ENCODE data around the gene GATM.

DNA sequence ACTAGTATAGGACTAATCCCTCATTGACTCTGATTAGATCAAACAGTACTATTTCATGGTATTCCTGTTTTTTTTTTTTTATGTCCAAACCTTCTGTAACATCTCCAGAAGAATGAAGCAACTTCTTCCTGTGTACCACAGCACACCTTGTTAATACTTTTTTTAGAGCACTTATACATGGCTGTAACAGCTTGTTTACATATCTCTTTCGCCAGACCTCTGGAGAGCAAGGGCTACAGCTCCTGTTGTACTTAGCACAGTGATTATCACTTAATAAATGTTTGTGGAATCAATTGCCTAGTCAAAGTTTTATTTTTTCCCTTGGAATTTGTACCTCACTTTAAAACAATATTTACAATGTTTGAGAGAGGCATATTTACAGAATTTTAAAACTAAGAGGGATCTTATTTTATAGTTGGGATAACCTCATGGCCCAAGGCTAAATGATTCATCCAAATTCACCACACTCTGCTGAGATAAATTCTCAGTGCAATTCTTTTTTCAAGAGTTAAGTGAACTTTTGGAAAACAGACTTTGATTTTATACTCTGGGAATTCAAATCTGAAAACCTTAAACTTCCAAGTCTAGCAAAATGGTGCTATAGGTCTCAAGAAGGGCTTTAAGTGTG, 9.2 kb upstream of the GATM start:
- TF ChIP-seq, protein P1, sequence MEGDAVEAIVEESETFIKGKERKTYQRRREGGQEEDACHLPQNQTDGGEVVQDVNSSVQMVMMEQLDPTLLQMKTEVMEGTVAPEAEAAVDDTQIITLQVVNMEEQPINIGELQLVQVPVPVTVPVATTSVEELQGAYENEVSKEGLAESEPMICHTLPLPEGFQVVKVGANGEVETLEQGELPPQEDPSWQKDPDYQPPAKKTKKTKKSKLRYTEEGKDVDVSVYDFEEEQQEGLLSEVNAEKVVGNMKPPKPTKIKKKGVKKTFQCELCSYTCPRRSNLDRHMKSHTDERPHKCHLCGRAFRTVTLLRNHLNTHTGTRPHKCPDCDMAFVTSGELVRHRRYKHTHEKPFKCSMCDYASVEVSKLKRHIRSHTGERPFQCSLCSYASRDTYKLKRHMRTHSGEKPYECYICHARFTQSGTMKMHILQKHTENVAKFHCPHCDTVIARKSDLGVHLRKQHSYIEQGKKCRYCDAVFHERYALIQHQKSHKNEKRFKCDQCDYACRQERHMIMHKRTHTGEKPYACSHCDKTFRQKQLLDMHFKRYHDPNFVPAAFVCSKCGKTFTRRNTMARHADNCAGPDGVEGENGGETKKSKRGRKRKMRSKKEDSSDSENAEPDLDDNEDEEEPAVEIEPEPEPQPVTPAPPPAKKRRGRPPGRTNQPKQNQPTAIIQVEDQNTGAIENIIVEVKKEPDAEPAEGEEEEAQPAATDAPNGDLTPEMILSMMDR (conservative IDR thresholded peaks at IDR 0.05; ENCODE audit: low read depth, low read length) = no peak
- TF ChIP-seq EZH2 (IDR thresholded peaks at IDR 0.05; ENCODE audit: borderline replicate concordance, low read depth, low read length, poor library complexity, severe bottlenecking) = no peak
